Stimulated activated CD8-positive, alpha-beta memory T cell treated with anti-CD3 and anti-CD28 coated beads, Interleukin-12 subunit alpha, Interleukin-12 subunit beta, amount 100 ng/mL, for 24 hours (primary cell): ENCODE data around the gene RBM46.

ENCODE experiments used
- DNase-seq: peaks from one replicate; pipeline ENCODE4 v3.0.0-alpha.2; 2020; ENCODE audit errors: extremely low read depth

The RBM46 gene, protein sequence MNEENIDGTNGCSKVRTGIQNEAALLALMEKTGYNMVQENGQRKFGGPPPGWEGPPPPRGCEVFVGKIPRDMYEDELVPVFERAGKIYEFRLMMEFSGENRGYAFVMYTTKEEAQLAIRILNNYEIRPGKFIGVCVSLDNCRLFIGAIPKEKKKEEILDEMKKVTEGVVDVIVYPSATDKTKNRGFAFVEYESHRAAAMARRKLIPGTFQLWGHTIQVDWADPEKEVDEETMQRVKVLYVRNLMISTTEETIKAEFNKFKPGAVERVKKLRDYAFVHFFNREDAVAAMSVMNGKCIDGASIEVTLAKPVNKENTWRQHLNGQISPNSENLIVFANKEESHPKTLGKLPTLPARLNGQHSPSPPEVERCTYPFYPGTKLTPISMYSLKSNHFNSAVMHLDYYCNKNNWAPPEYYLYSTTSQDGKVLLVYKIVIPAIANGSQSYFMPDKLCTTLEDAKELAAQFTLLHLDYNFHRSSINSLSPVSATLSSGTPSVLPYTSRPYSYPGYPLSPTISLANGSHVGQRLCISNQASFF

DNA sequence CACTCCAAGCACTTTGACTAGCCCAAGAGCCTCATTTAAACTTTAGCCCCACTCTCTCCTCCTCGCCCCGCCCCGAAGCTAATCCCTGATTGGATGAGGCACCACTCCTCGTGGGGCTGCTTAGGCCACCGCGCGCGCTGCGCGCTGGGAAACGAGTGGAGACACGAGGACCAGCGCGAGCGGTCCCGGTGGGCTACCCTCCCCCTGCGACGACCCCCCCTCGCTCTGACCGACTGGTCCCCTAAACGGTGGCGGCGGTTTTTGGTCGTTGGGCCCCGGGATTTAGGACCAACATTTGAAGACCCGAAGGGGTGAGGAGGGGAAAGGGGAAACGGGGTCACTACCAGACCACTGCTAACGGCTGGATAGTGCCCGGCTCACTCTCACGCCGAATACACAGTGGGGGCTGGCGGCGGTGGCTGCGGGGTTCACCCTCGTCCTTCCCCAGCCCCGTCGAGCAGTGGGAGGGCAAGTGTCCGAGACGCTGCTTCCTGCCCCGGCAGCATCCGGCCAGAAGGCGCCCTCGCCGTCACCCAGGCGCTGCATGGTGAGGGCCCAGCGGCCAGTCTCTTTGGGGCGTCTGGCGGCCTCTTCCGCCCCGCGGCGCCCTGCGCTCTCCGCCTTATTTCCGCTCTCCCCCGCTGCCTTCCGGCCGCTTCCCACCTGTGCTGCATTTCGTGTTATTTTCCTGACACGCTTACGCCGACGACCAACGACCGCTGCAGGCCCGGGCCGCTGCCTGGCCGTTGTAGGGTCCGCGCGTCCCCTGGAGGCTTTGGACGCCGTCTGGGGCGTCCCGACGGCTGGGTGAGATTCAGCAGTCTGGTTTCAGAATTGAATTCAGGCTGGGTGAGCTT, at the start of gene RBM46:
RBM46 (plus strand) TSS at position 147 of the 857 bp plus-strand sequence. CDS start 15,481 bp downstream, outside the sequence.
- no peak for DNase-seq

DNA sequence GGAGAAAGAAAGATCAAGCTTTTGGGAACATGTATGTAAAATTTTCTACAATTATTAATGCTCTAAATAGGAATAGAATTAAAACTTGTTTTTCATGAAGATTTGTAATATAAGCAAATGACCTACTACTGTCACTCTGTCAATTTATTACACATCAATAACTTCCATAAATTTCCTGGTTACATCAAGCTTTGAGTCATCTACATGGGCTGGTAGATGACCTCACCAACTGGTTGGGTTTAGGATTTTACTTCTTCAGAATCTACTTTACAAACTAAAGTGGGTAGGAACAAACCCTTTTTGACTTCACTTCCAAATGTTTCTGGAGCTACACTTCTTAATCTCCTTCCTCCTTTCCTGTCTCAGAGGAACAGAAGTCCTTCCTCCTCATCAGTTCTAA, 49.3 kb upstream of the RBM46 start:
- no peak for DNase-seq

DNA sequence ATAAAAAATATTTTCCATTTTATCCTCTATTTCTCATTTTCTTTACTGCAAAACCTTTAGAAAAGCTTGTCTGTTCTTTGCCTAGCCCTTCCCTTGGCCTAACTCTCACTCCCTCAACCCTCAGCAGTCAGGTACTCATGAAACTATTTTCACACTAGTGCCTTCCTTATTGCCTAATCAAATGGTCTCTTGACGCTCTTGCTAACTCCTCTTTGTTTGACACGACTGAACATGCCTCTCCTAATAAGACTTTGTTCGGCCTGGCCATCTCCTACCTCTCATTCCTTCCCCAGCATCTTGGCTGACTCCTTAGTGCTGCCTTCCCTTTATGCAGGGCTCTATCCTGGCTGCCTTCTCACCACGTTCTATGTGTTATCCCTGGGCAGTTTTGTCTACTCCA, 48.4 kb upstream of the RBM46 start:
- DNase-seq = no peak

DNA sequence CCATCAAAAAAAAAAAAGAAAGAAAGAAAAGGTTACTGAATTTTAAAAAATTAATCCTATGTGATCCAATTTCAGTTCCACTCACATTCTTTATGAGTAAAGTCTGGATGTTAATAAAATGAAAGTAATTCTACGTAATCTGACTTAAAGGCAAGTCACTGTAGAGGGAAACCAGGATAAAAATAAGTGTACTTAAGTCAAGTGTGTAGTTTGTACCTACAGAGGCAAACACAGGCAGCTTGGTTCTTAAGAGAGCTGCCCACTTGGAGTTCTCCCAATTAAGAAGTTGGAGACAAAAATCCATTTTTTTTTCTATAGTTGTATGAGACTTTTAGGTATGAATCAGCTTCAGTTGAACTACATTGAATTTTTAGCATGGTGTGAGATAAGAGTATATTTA, 44.3 kb upstream of the RBM46 start:
- no peak for DNase-seq

DNA sequence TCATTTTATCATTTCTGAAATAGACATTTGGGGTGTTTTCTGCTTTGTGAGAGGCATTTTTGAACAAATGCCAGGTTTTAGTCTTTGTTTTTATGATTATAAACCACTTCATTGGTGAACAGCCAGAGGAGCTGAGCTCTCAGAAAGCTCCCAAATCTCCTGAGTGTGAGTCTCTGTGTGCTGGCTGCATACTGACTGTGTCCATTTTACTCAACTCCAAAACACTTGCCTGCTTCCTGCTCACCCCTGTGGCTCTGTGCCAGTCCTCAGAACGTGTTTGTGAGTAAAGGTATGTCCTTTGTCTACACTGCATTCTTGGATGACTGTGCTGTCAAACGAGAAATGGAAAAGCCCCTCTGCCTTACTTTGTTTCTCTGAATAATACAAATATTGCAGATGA, 42.6 kb upstream of the RBM46 start:
- no peak for DNase-seq

DNA sequence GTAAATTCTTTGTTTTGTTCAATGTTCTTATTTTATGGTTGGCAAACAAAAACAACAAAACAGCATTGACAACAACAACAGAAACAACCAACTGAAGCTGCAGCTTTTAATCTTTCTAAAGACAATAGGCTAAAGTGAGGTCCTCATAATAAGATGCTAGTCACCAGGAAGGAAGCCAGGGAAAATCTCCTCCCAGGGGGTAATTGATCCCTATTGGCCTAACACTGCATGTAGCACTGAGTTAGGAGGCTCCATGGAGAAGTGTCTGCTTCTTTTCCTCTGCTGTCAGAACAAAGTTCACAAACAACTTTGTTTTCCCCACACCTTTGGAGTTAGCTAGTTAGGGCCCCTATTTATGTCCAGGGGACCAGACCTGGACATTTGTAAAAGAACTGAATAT, 42.0 kb upstream of the RBM46 start:
- DNase-seq = no peak

DNA sequence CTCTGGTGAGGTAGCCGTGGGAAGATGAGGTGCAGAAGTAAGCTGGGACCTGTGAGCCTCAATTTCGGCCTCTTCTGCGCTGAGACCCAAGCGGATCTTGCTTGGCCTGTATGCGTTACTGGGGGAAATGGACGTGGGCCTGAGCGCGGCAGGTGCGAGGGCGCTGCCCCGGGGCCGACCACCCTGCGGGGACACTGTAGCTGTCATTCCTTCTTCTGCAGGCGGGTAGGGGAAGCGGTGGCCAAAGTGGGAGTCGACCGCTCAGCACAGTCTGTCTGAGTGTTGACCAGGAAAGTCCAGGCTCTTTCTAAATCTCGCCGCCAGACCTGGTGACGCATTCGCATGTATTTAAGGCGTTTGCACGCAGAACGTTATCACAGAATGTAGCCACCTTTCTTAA, 40.6 kb upstream of the RBM46 start:
- DNase-seq = no peak

DNA sequence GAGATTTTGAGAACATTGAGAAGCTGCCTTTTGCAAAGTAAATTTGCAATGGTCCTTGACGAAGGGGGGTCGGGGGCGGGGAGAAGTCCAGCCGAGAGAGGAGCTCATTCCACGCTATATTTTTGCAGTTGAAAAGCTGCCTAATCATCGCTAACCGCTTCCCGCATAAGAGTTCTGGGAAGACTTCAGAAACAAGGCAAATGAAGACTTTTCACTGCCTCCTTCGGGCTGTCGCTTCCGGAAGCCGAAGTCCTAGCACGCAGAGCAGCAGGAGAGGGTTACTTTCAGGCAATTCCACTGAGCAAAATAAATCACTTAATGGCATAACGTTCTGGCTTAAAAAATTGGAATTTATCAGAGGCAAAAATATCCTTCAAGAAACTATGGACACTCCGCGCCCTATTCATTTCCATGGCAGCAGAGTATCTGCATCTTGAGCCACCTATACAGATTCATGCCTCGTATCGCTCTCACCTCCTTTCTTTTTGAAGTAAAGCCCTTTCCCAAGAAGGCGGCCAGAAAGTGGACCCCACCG, 39.9 kb upstream of the RBM46 start:
- no peak for DNase-seq

DNA sequence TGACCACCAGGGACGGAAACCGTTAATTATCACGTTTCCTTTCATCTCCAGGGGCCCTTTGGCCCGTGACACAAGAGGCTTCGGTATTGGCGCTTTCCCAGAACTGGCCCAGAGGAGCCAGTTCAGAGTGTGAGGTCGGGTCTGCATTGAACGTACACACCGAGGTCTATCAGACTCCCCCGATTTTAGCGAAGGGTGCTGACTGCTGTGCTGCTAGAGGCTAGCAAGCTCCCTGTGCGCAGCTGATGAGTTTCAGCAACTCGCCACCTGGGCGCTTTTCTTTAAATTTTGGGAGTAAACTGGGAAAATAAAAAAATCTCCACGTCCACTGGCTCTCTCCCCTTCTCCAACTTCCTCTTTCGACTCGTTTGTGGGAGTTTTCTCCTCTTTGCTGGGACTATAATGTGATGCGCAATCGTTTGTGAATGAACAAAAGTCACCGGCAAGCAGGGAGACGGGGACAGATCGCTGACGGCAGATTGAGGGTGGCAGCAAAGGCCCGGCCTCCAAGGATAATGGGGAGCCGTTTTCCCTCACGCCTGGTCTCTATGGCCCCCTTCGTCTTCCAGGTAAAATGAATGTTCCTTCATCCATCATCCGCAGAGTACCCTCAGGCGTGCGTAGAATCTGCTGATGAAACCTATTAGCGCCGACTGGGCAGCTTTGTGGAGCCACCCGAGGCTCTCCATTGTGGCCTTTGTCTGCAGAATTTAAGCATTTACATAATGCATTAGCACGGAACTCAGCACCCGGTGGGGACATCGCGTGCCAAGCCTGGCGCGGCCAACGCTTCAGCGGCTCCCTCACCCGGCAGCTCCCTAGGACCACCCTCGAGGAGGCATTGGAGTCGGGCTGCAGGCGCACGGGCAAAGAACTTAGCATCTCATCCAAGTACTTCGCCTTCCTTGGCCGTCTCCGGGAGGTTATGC, 38.9 kb upstream of the RBM46 start:
- DNase-seq = no peak

DNA sequence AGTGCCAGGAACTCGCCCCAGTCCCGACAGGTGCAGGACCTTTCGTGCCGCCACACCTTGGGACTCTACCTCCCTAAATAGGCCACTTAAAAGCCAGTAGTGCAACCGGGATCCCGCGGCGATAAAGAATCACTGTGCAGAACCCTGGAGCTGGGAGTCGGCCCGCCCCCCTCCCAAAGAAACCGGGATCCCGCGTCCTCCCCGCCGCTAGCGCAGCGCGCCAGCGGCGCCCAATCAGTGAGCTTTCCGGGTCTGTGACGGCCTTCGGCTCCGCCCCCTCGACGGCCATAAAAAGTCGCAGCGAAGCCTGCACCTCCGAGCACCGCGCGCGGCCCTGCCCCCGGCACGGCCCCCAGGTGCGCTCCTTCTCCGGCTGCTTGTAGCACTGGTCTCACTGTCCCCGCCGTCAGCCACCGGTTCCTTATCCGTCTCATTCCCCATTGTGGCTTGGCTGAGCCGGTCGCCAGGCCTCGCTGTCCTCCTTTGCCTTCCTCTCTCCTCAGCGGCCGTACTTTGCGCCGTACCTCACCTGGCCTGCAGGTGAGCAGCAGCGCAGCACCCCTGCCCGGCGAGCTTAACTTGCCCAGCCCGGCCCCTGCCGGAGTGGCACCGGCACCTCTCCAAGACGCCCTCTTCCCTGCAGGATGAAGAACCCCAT, 37.3 kb upstream of the RBM46 start, which contains the start of gene LRAT:
LRAT (plus strand) TSS at position 318 of the 658 bp plus-strand sequence; CDS start at position 645, 327 bp downstream.
- DNase-seq = no peak

DNA sequence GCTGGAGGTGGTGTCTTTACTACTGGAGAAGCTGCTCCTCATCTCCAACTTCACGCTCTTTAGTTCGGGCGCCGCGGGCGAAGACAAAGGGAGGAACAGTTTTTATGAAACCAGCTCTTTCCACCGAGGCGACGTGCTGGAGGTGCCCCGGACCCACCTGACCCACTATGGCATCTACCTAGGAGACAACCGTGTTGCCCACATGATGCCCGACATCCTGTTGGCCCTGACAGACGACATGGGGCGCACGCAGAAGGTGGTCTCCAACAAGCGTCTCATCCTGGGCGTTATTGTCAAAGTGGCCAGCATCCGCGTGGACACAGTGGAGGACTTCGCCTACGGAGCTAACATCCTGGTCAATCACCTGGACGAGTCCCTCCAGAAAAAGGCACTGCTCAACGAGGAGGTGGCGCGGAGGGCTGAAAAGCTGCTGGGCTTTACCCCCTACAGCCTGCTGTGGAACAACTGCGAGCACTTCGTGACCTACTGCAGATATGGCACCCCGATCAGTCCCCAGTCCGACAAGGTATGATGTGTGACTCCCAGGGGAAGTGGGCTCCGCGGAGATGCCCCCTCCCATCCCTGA, 36.6 kb upstream of the RBM46 start:
- no peak for DNase-seq

DNA sequence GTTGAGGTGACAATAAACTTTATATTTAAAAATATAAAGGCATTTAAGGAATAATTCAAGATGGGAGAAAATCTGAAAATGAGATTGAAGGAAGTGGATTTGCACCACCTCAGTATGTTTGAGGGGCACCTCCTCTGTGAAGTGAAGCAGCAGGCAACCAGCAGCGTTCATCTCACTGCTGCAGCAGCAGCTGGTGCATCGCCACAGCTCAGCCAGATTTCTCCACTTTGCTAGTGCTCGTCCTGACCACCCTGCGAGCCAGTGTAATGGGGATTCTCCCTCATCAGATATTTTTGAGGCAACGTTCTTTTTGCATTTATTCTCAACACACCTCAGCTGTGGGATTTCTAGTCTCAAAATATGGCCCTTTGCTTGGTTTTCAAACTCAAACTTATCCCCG, 23.4 kb upstream of the RBM46 start:
- DNase-seq = no peak

DNA sequence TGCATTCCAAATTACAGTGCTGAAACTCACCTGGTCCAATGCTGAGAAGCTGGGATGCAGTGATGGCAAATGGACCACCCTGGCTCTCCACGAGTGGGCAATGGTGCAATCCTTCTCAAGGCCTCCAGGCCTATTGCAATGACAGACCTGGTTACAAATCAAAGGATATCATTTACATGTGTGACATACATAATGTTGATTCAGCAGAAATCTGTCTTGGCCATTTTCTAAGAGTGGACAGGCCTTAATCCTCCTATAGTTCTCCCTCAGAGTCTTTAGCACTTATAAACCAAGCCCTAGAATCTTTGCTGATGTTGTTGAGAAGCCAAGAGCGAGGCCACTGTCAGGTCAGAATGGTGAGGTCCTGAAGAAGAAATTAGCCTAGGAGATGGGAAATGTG, 20.2 kb upstream of the RBM46 start:
- no peak for DNase-seq

DNA sequence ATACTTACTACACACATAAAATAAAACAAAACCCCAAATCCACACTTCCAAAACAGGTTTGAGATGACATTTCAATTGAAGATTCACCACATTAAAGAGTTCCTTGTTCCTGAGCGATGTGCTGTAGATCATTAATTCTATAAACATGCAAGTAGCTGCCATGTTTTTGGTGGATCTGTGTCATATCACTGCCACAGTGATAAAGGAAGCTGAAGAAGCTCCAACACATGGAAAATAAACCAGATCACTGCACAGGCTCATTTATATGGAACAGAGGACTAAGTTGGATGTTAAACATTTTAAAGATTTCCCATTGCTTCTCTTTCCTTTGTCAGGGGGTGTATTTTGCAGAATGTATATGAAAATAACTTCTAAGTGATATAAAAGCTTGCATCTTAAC, 2.8 kb upstream of the RBM46 start:
- DNase-seq = no peak

DNA sequence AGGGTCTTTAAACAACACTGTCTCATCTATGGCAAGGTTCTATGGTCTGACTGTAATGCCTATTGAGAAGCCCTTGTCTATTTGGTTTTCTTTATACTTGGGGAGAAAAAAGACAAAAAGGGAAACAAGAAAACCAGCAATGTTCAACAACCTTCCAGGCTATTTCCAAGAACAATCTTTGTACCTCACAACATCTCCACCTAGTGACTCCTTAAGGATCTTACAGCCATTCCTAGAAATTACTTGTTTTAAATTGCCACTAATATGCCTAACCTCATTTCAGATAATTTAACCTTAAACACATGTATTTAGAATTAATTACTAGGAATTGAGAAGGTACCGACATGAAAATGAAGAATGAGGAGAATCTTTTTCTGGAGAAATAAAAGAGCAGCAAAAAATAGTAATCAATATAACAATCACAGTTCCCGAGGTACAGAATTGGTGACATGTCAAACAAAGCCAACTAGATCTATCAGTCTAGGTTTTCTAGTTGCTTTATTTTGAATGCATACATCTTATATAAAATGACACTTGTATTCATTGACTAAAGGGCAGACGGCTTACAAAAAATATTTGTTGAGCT, 1.6 kb upstream of the RBM46 start:
- DNase-seq = no peak

DNA sequence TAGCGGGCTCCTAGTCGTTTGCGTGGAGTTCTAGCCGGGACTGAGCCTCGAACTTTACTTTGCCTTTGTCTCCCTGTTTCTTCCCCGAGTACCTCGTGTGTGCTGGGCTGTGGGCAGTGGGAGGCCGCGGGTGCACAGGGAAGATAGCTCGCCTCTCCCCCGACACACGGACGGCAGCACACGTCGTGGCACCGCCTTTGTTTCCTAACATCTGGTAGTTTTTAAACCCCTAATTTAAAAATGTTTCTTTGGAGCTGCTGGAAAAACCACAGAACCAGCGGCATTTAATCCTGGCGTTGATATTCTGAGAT, 866 bp downstream of the RBM46 start:
- DNase-seq = no peak

DNA sequence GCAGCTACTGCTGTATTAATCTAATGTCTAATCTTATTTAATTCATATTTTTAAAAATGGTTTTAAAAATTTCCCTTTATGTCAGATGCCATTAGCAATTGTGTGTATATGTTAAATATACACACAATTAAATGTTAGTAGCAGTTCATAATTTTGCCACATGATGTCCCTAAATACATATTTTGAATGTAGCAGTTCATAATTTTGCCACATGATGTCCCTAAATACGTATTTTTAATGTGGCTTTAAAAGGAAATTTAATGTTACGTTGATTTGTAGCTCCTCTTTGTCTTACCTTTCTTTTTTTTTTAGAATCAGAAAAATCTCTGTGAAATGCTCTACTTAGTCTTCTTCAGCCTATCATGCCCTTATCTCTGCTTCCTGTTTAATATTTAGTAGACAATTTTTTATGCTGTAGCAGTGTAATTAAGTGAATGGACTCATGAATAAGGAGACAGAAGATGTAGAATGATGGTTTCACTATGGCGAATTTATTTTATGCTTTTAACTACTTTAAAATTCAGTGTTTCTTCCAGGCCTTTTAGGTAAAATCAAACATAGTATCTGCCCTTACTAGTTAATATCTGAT, 26.1 kb downstream of the RBM46 start:
- no peak for DNase-seq

DNA sequence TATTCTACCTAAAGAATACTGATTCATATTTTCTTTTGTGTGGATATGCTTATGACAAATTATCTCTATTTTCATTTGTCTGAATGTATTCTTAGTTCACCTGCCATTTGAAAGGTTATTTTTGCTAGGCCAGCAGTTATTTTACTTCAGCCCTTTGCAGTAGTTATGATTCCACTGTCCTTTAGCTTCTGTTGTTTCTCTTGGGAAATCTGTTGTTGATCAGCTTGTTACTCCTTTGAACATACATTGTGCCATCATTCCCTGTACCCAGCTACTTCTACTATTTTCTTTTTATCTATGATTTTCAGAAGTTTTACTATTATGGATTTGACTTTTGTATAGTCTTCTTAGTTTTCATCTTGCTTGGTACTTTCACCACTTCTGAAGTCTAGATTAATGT, 37.2 kb downstream of the RBM46 start:
- no peak for DNase-seq

DNA sequence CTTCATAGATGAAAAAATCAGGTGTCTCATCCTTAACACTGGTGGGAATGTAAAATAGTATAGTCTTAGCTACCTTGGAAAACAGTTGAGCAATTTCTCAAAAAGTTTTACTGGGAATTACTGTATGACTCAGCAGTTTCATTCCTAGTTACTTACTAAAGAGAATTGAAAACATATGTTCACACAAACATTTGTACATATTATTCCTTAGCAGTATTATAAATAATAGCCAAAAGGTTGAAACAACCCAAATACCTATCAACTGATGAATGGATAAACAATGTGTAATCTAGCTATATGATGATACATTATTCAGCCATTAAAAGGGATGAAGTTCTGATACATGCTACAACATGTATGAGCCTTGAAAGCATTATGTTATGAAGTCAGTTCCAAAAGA, 41.7 kb downstream of the RBM46 start:
- no peak for DNase-seq

DNA sequence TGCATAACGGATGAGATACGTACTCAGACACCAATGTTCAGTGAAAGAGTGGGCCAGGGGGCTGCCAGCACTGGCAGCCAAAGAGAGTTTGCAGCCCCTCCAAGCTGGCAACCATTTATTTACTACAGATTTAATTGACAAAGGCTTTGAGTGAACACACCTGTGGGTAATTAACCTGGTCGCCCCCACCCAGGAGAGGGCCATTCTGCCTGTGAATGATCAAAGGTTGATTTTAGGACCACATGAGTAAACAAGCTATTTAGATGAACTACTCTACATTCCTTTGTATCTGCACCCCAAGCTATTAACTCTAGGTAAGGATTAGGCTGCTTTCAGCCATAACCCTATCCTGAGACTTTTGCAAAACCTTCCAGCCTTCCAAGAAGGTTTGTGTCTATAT, 55.0 kb downstream of the RBM46 start:
- no peak for DNase-seq
